ENCODE measurements around the gene PIAS2. TPM values are rescaled to one million over a fixed set of nuclear protein-coding genes. Genes with fewer than 3 reads are reported as not detected.

Gene PIAS2
- total RNA-seq, 1 experiment from 2014 or later = 30.6 TPM

GRCh38 chr18:46891742-46892214 lies 25.5 kb downstream of the PIAS2 start:
- intact Hi-C loops (cut with micrococcal nuclease; ENCODE audit: unreplicated experiment) (no loop called here), in situ Hi-C loops (cut with HindIII; ENCODE audit: low pct_unique_long_range_greater_than_20kb, low sequenced_read_pairs) (no loop called here)
- no TSS peak for BruUV-seq (replicated peaks)
- no peak for ATAC-seq
- no peak for DNase-seq (ENCODE audit: low read depth, low spot score)
- H3K4me1 ChIP-seq (ENCODE audit: control insufficient read depth, insufficient read depth, low read length) = no peaks in the 10 kb centered on the region; the same call in 1 of the 2 replicates
- H3K27me3 ChIP-seq (ENCODE audit: control insufficient read depth, insufficient read depth, low read length) = no peaks in the 10 kb centered on the region
- H3K36me3 ChIP-seq (ENCODE audit: control insufficient read depth, insufficient read depth, low read length) = no peaks in the 10 kb centered on the region
- no peak overlapping the region for H3K4me3 ChIP-seq (ENCODE audit: low read depth in 2 of 2, low read length in 2 of 2)
- CTCF ChIA-PET = no interaction called here
- POLR2A ChIA-PET = interaction anchor here (0.6 kb wide), 1 partner anchor 24 kb away, joined by 4 read pairs; no protein-coding TSS in a partner anchor
- TF ChIP-seq POLR2AphosphoS5 (IDR thresholded peaks at IDR 0.05; ENCODE audit: low read depth, low read length) (no peak), TCF7L2 (IDR thresholded peaks at IDR 0.05; ENCODE audit: low read depth, low read length) (no peak), REST (IDR thresholded peaks at IDR 0.05; ENCODE audit: insufficient read depth in 1 of 2, low read depth in 2 of 2, low read length in 1 of 2) (no peak), SIN3A (IDR thresholded peaks at IDR 0.05; ENCODE audit: borderline replicate concordance, insufficient read depth, low read depth, low read length) (no peak), CTCF (IDR thresholded peaks at IDR 0.05) (no peak)
- H3K27ac ChIP-seq (ENCODE audit: low read length) = no peak overlapping the region
- peaks cover 12% of the 10 kb centered on the region; the same call in 1 of the 2 replicates for H3K9me3 ChIP-seq (ENCODE audit: control insufficient read depth, insufficient read depth, low read depth, low read length)

- no peak overlapping the region for H3K27ac ChIP-seq (ENCODE audit: low read length)
- H3K36me3 ChIP-seq (ENCODE audit: control insufficient read depth, insufficient read depth, low read length) = no peaks in the 10 kb centered on the region
- DNase-seq (ENCODE audit: low read depth, low spot score) (no peak), ATAC-seq (no peak)
- no peak overlapping the region for H3K4me3 ChIP-seq (ENCODE audit: low read depth in 2 of 2, low read length in 2 of 2)
- in situ Hi-C loops (cut with HindIII; ENCODE audit: low pct_unique_long_range_greater_than_20kb, low sequenced_read_pairs) = no loop called here
- CTCF ChIA-PET = no interaction called here
- no peaks in the 10 kb centered on the region; the same call in 1 of the 2 replicates for H3K4me1 ChIP-seq (ENCODE audit: control insufficient read depth, insufficient read depth, low read length)
- H3K9me3 ChIP-seq (ENCODE audit: control insufficient read depth, insufficient read depth, low read depth, low read length) = peaks cover 12% of the 10 kb centered on the region; the same call in 1 of the 2 replicates
- POLR2A ChIA-PET = no interaction called here
- intact Hi-C loops (cut with micrococcal nuclease; ENCODE audit: unreplicated experiment) = no loop called here
- no peaks in the 10 kb centered on the region for H3K27me3 ChIP-seq (ENCODE audit: control insufficient read depth, insufficient read depth, low read length)
- TSS peak; percentile 20 for BruUV-seq (replicated peaks)
- no peak for TF ChIP-seq REST (IDR thresholded peaks at IDR 0.05; ENCODE audit: insufficient read depth in 1 of 2, low read depth in 2 of 2, low read length in 1 of 2)
- no peak for TF ChIP-seq TCF7L2 (IDR thresholded peaks at IDR 0.05; ENCODE audit: low read depth, low read length)
- TF ChIP-seq CTCF (IDR thresholded peaks at IDR 0.05) = no peak
- TF ChIP-seq SIN3A (IDR thresholded peaks at IDR 0.05; ENCODE audit: borderline replicate concordance, insufficient read depth, low read depth, low read length) = no peak
- no peak for TF ChIP-seq POLR2AphosphoS5 (IDR thresholded peaks at IDR 0.05; ENCODE audit: low read depth, low read length)
Measured at GRCh38 chr18:46888965-46889364, 28.3 kb downstream of the PIAS2 start.
